WTC11 (cell line): ENCODE measurements around the gene B3GAT3. TPM values are rescaled to one million over a fixed set of nuclear protein-coding genes. Genes with fewer than 3 reads are reported as not detected.

Experiments
- ARID4B ChIP-seq: sonication (generic); formaldehyde crosslinking; IDR thresholded peaks from 2 replicates; pipeline ENCODE4 v1.8.0; 2023; ENCODE audit warnings: missing genetic modification reagents, mild to moderate bottlenecking, borderline replicate concordance
- CREM ChIP-seq: sonication (generic); formaldehyde crosslinking; IDR thresholded peaks from 2 replicates; pipeline ENCODE4 v1.8.1; 2022; ENCODE audit warnings: mild to moderate bottlenecking, missing genetic modification reagents, moderate library complexity
- EMX1 ChIP-seq: fragments of 250-450 bp; sonication (Bioruptor Pico); IDR thresholded peaks from 2 replicates; pipeline ENCODE4 v1.8.0; 2021; ENCODE audit warnings: mild to moderate bottlenecking
- MAX ChIP-seq: sonication (generic); formaldehyde crosslinking; IDR thresholded peaks from 2 replicates; pipeline ENCODE4 v1.8.0; 2022; ENCODE audit warnings: mild to moderate bottlenecking, missing genetic modification reagents
- MLX ChIP-seq: sonication (generic); formaldehyde crosslinking; IDR thresholded peaks from 2 replicates; pipeline ENCODE4 v1.8.1; 2023; ENCODE audit warnings: mild to moderate bottlenecking, missing genetic modification reagents, moderate library complexity
- NFYB ChIP-seq: sonication (generic); formaldehyde crosslinking; conservative IDR thresholded peaks from 2 replicates; pipeline ENCODE4 v1.8.0; 2022; ENCODE audit warnings: low read depth, missing genetic modification reagents
- NR3C1 ChIP-seq: sonication (generic); formaldehyde crosslinking; conservative IDR thresholded peaks from 2 replicates; pipeline ENCODE4 v1.8.1; 2023; ENCODE audit warnings: low read depth, mild to moderate bottlenecking, missing genetic modification reagents
- OVOL2 ChIP-seq: fragments of 250-450 bp; sonication (Bioruptor Pico); IDR thresholded peaks from 2 replicates; pipeline ENCODE4 v1.9.0; 2021; ENCODE audit warnings: mild to moderate bottlenecking, borderline replicate concordance
- PREB ChIP-seq: sonication (generic); formaldehyde crosslinking; IDR thresholded peaks from 2 replicates; pipeline ENCODE4 v1.8.1; 2022; ENCODE audit warnings: mild to moderate bottlenecking, missing genetic modification reagents, moderate library complexity, borderline replicate concordance
- RORB ChIP-seq: fragments of 250-450 bp; sonication (Bioruptor Pico); IDR thresholded peaks from 2 replicates; pipeline ENCODE4 v1.9.0; 2021; ENCODE audit warnings: mild to moderate bottlenecking
- SMAD3 ChIP-seq: sonication (generic); formaldehyde crosslinking; IDR thresholded peaks from 2 replicates; pipeline ENCODE4 v1.8.0; 2022; ENCODE audit warnings: missing genetic modification reagents, mild to moderate bottlenecking, borderline replicate concordance
- SP1 ChIP-seq: sonication (generic); formaldehyde crosslinking; conservative IDR thresholded peaks from 2 replicates; pipeline ENCODE4 v1.8.1; 2022; ENCODE audit warnings: missing genetic modification reagents
- TEAD1 ChIP-seq: sonication (generic); formaldehyde crosslinking; IDR thresholded peaks from 2 replicates; pipeline ENCODE4 v1.8.0; 2022; ENCODE audit warnings: mild to moderate bottlenecking, missing genetic modification reagents
- TP53 ChIP-seq: sonication (generic); formaldehyde crosslinking; IDR thresholded peaks from 2 replicates; pipeline ENCODE4 v1.8.1; 2023; ENCODE audit warnings: mild to moderate bottlenecking, missing genetic modification reagents
- ZNF138 ChIP-seq: sonication (generic); formaldehyde crosslinking; conservative IDR thresholded peaks from 2 replicates; pipeline ENCODE4 v1.8.1; 2022; ENCODE audit warnings: mild to moderate bottlenecking, moderate library complexity, missing genetic modification reagents
- ZNF263 ChIP-seq: sonication (generic); formaldehyde crosslinking; IDR thresholded peaks from 2 replicates; pipeline ENCODE4 v1.8.1; 2022; ENCODE audit warnings: low read depth, mild to moderate bottlenecking, moderate library complexity, missing genetic modification reagents
- ZNF396 ChIP-seq: fragments of 250-450 bp; sonication (Bioruptor Pico); IDR thresholded peaks from 2 replicates; pipeline ENCODE4 v1.8.0; 2021; ENCODE audit warnings: mild to moderate bottlenecking, moderate library complexity, borderline replicate concordance
- total RNA-seq: library from RNA; stranded (reverse); gene quantifications from 3 replicates; pipeline ENCODE4 v1.2.3, GENCODE V29; 2021
- TF ChIP-seq, protein P1 (sequence below): sonication (generic); formaldehyde crosslinking; conservative IDR thresholded peaks from 2 replicates; pipeline ENCODE4 v1.8.1; 2022; ENCODE audit warnings: mild to moderate bottlenecking, missing genetic modification reagents
- TF ChIP-seq, protein P2 (sequence below): sonication (generic); formaldehyde crosslinking; IDR thresholded peaks from 2 replicates; pipeline ENCODE4 v1.8.1; 2022; ENCODE audit warnings: low read depth, mild to moderate bottlenecking, moderate library complexity, missing genetic modification reagents, borderline replicate concordance
- TF ChIP-seq, protein P3 (sequence below): sonication (generic); formaldehyde crosslinking; IDR thresholded peaks from 2 replicates; pipeline ENCODE4 v1.8.1; 2023; ENCODE audit warnings: mild to moderate bottlenecking, missing genetic modification reagents, borderline replicate concordance
- TF ChIP-seq, protein P4 (sequence below): fragments of 250-450 bp; sonication (Bioruptor Pico); IDR thresholded peaks from 2 replicates; pipeline ENCODE4 v1.9.0; 2021; ENCODE audit warnings: mild to moderate bottlenecking
- TF ChIP-seq, protein P5 (sequence below): sonication (generic); formaldehyde crosslinking; IDR thresholded peaks from 2 replicates; pipeline ENCODE4 v1.8.1; 2023; ENCODE audit warnings: mild to moderate bottlenecking, moderate library complexity, missing genetic modification reagents

B3GAT3 gene
- total RNA-seq, 1 experiment from 2014 or later: 43.9 TPM

DNA sequence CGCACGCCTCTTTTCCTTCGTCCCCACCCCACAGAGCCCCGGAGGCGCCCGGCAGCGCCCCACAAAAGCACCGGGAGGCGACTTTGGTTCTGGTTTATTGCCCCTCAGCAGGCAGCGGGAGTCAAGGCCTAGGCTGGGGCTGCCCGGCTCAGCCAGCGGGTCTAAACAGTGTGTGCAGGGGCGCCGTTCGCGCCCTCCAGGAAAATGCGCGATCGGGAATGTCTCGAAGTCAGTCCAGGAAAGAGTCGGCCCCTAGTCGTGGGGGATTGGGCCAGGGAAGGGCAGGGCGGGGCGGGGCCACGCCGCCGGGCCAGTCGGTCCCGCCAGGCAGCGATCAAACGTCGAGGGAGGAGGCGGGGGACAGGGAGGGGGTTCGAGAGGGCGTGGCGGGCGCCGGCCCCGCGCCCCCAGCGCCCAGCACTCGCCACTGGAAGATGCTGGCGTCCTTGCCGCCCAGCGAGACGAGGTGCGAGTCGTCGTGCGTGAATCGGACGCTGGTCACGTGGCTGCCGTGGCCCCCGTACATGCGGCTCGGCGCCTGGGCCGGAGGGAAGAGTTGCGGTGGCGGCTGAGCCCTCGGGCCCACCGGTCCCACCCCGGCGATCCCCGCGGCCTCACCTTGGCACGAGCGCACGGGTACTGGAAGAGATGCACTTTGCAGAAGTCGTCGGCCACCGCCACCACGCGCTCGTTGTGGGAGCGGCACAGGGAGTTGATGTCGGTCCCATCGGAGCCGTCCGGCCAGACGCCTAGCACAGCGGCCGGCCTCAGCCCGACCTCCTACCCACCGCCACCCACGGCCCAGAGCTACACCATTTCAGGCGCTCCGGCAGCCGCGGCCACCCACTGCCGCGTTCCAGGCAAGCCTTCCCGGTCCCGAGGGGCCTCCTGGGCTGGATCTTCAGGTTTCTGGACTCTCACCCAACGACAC lies 19.4 kb downstream of the B3GAT3 start (continued):
- TF ChIP-seq PREB (CRISPR knock-in tag) (no peak), ZNF396 (no peak), SMAD3 (CRISPR knock-in tag) (peak; percentile 59; the same call in 1 of the 2 replicates), ZNF138 (CRISPR knock-in tag) (no peak), OVOL2 (no peak), ZNF263 (CRISPR knock-in tag) (0 out of 2 replicates have a peak, but pooled peaks have one; percentile 1), MLX (CRISPR knock-in tag) (0 out of 2 replicates have a peak, but pooled peaks have one; percentile 5), CREM (CRISPR knock-in tag) (0 out of 2 replicates have a peak, but pooled peaks have one; percentile 37), ARID4B (CRISPR knock-in tag) (peak; percentile 79; the same call in 1 of the 2 replicates), NR3C1 (0 out of 2 replicates have a peak, but pooled peaks have one; percentile 65), SP1 (CRISPR knock-in tag) (no peak; the same call in 1 of the 2 replicates), TEAD1 (CRISPR knock-in tag) (peak; percentile 82), EMX1 (no peak), MAX (CRISPR knock-in tag) (peak; percentile 98), TP53 (CRISPR knock-in tag) (peak; percentile 80; the same call in 1 of the 2 replicates), RORB (no peak), NFYB (CRISPR knock-in tag) (no peak)
- TF ChIP-seq, protein P1, sequence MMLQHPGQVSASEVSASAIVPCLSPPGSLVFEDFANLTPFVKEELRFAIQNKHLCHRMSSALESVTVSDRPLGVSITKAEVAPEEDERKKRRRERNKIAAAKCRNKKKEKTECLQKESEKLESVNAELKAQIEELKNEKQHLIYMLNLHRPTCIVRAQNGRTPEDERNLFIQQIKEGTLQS (CRISPR knock-in tag): no peak
- TF ChIP-seq, protein P2, sequence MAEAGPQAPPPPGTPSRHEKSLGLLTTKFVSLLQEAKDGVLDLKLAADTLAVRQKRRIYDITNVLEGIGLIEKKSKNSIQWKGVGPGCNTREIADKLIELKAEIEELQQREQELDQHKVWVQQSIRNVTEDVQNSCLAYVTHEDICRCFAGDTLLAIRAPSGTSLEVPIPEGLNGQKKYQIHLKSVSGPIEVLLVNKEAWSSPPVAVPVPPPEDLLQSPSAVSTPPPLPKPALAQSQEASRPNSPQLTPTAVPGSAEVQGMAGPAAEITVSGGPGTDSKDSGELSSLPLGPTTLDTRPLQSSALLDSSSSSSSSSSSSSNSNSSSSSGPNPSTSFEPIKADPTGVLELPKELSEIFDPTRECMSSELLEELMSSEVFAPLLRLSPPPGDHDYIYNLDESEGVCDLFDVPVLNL (CRISPR knock-in tag): no peak
- TF ChIP-seq, protein P3, sequence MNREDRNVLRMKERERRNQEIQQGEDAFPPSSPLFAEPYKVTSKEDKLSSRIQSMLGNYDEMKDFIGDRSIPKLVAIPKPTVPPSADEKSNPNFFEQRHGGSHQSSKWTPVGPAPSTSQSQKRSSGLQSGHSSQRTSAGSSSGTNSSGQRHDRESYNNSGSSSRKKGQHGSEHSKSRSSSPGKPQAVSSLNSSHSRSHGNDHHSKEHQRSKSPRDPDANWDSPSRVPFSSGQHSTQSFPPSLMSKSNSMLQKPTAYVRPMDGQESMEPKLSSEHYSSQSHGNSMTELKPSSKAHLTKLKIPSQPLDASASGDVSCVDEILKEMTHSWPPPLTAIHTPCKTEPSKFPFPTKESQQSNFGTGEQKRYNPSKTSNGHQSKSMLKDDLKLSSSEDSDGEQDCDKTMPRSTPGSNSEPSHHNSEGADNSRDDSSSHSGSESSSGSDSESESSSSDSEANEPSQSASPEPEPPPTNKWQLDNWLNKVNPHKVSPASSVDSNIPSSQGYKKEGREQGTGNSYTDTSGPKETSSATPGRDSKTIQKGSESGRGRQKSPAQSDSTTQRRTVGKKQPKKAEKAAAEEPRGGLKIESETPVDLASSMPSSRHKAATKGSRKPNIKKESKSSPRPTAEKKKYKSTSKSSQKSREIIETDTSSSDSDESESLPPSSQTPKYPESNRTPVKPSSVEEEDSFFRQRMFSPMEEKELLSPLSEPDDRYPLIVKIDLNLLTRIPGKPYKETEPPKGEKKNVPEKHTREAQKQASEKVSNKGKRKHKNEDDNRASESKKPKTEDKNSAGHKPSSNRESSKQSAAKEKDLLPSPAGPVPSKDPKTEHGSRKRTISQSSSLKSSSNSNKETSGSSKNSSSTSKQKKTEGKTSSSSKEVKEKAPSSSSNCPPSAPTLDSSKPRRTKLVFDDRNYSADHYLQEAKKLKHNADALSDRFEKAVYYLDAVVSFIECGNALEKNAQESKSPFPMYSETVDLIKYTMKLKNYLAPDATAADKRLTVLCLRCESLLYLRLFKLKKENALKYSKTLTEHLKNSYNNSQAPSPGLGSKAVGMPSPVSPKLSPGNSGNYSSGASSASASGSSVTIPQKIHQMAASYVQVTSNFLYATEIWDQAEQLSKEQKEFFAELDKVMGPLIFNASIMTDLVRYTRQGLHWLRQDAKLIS (CRISPR knock-in tag): no peak
- TF ChIP-seq, protein P4, sequence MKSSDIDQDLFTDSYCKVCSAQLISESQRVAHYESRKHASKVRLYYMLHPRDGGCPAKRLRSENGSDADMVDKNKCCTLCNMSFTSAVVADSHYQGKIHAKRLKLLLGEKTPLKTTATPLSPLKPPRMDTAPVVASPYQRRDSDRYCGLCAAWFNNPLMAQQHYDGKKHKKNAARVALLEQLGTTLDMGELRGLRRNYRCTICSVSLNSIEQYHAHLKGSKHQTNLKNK (CRISPR knock-in tag): no peak
- TF ChIP-seq, protein P5, sequence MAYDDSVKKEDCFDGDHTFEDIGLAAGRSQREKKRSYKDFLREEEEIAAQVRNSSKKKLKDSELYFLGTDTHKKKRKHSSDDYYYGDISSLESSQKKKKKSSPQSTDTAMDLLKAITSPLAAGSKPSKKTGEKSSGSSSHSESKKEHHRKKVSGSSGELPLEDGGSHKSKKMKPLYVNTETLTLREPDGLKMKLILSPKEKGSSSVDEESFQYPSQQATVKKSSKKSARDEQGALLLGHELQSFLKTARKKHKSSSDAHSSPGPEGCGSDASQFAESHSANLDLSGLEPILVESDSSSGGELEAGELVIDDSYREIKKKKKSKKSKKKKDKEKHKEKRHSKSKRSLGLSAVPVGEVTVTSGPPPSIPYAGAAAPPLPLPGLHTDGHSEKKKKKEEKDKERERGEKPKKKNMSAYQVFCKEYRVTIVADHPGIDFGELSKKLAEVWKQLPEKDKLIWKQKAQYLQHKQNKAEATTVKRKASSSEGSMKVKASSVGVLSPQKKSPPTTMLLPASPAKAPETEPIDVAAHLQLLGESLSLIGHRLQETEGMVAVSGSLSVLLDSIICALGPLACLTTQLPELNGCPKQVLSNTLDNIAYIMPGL (CRISPR knock-in tag): peak; percentile 90
